SK-N-SH (cell line): ENCODE measurements around the gene CNIH2. TPM values are rescaled to one million over a fixed set of nuclear protein-coding genes. Genes with fewer than 3 reads are reported as not detected.

Source experiments
- CTCF ChIA-PET: fragments of 300-600, 350-600 bp; formaldehyde crosslinking; extraction: SDS; loops from one replicate; lab custom pipeline; 2021; lab: Yijun Ruan, JAX
- POLR2A ChIA-PET: fragments of 350-600 bp; sonication (Branson Sonifier 250); formaldehyde crosslinking; extraction: SDS; loops from one replicate; lab custom pipeline; 2020; ENCODE audit warnings: antibody characterized with exemption, inconsistent platforms; lab: Yijun Ruan, JAX
- DNase-seq: peaks from one replicate; pipeline ENCODE4 v3.0.0; 2012
- H2AFZ ChIP-seq: fragments of 200-600 bp; sonication (generic); 2 replicates; pipeline ENCODE4 v1.8.1; 2016; ENCODE audit warnings: antibody characterized with exemption, mild to moderate bottlenecking, low read depth
- H3F3A ChIP-seq: fragments of 200-600 bp; sonication (generic); replicated peaks from 2 replicates; pipeline ENCODE3; 2016; ENCODE audit warnings: antibody characterized with exemption, mild to moderate bottlenecking; ENCODE audit not compliant: insufficient read depth
- H3K27ac ChIP-seq, 2 experiments: fragments of 200-500 bp in 1 of 2; fragments of 200-600 bp in 1 of 2; sonication (Bioruptor generic) in 1 of 2; sonication (generic), shearing (Covaris generic) in 1 of 2; 2 replicates each; pipeline versions ENCODE4 v1.5.1 to v1.6.1; 2014 to 2016; ENCODE audit warnings: low read depth in 2 of 2, inconsistent platforms in 1 of 2, low read length in 1 of 2, mild to moderate bottlenecking in 1 of 2, mixed read lengths in 1 of 2
- H3K27me3 ChIP-seq: fragments of 200-600 bp; sonication (generic), shearing (Covaris generic); 2 replicates; pipeline ENCODE4 v1.6.1; 2016; ENCODE audit warnings: mixed run types; ENCODE audit not compliant: insufficient read depth
- H3K36me3 ChIP-seq, 2 experiments: fragments of 200-500 bp in 1 of 2; fragments of 200-600 bp in 1 of 2; sonication (Bioruptor generic) in 1 of 2; sonication (generic) in 1 of 2; replicated peaks in 1 of 2; 2 replicates each; pipeline versions ENCODE3 to v1.5.1; 2014 to 2016; ENCODE audit warnings: low read length in 1 of 2, mild to moderate bottlenecking in 1 of 2; ENCODE audit not compliant: insufficient read depth in 2 of 2, control insufficient read depth in 1 of 2
- H3K4me1 ChIP-seq, 2 experiments: fragments of 200-500 bp in 1 of 2; fragments of 200-600 bp in 1 of 2; sonication (Bioruptor generic) in 1 of 2; sonication (generic), shearing (Covaris generic) in 1 of 2; 2 replicates each; pipeline versions ENCODE4 v1.5.1 to v1.6.1; 2014 to 2016; ENCODE audit warnings: low read depth in 1 of 2, low read length in 1 of 2, mixed run types in 1 of 2; ENCODE audit not compliant: insufficient read depth in 2 of 2, control insufficient read depth in 1 of 2
- H3K4me2 ChIP-seq: fragments of 200-600 bp; sonication (generic), shearing (Covaris generic); 2 replicates; pipeline ENCODE4 v1.6.1; 2017; ENCODE audit warnings: mixed run types
- H3K4me3 ChIP-seq, 2 experiments: fragments of 200-500 bp in 1 of 2; fragments of 200-600 bp in 1 of 2; sonication (Bioruptor generic) in 1 of 2; sonication (generic), shearing (Covaris generic) in 1 of 2; 2 replicates each; pipeline versions ENCODE4 v1.5.1 to v1.8.1; 2014 to 2016; ENCODE audit warnings: low read depth in 2 of 2, inconsistent platforms in 1 of 2, low read length in 1 of 2, mild to moderate bottlenecking in 1 of 2, mixed read lengths in 1 of 2, moderate library complexity in 1 of 2
- H3K79me2 ChIP-seq: fragments of 200-600 bp; sonication (generic); 2 replicates; pipeline ENCODE4 v1.8.1; 2017; ENCODE audit warnings: mild to moderate bottlenecking; ENCODE audit not compliant: insufficient read depth
- H3K9ac ChIP-seq: fragments of 200-600 bp; sonication (generic); 2 replicates; pipeline ENCODE4 v1.6.1; 2017; ENCODE audit warnings: mixed run types
- H3K9me2 ChIP-seq: fragments of 200-600 bp; sonication (generic); 2 replicates; pipeline ENCODE4 v1.6.1; 2017; ENCODE audit warnings: mixed run types
- H3K9me3 ChIP-seq: fragments of 200-600 bp; sonication (generic); 2 replicates; pipeline ENCODE4 v1.6.1; 2017; ENCODE audit warnings: mixed run types, mild to moderate bottlenecking, moderate library complexity
- H4K20me1 ChIP-seq: fragments of 200-600 bp; sonication (generic); 2 replicates; pipeline ENCODE4 v1.6.1; 2017; ENCODE audit warnings: mild to moderate bottlenecking, mixed run types; ENCODE audit not compliant: insufficient read depth
- EZH2phosphoT487 ChIP-seq: fragments of 200-600 bp; sonication (generic); IDR thresholded peaks from 2 replicates; pipeline ENCODE4 v1.6.1; 2017; ENCODE audit warnings: low read depth, mixed run types, mild to moderate bottlenecking, antibody characterized with exemption, moderate library complexity, borderline replicate concordance
- GATA2 ChIP-seq: sonication (generic); formaldehyde crosslinking; IDR thresholded peaks from 2 replicates; pipeline ENCODE4 v1.5.0; 2020; ENCODE audit warnings: mild to moderate bottlenecking, missing genetic modification reagents
- MXI1 ChIP-seq: IDR thresholded peaks from 2 replicates; pipeline ENCODE4 v1.6.1; 2012; ENCODE audit warnings: mild to moderate bottlenecking, low read depth, low read length, improper control_type of control experiment
- NFIC ChIP-seq: IDR thresholded peaks from 2 replicates; pipeline ENCODE4 v1.4.0; 2012; ENCODE audit warnings: borderline replicate concordance
- NRF1 ChIP-seq: IDR thresholded peaks from 2 replicates; pipeline ENCODE4 v1.6.1; 2012; ENCODE audit warnings: low read depth, mild to moderate bottlenecking, low read length
- RAD21 ChIP-seq: IDR thresholded peaks from 2 replicates; pipeline ENCODE4 v1.6.1; 2012; ENCODE audit warnings: mild to moderate bottlenecking, low read length
- RCOR1 ChIP-seq: fragments of 150-350 bp; IDR thresholded peaks from 2 replicates; pipeline ENCODE4 v1.6.1; 2017; ENCODE audit warnings: antibody characterized with exemption, low read length
- SIN3A ChIP-seq: IDR thresholded peaks from 2 replicates; pipeline ENCODE4 v1.6.1; 2012; ENCODE audit warnings: low read depth, mild to moderate bottlenecking, low read length, moderate library complexity, borderline replicate concordance
- SMC3 ChIP-seq: IDR thresholded peaks from 2 replicates; pipeline ENCODE4 v1.6.1; 2012; ENCODE audit warnings: low read depth, low read length, improper control_type of control experiment
- TAF1 ChIP-seq: IDR thresholded peaks from 2 replicates; pipeline ENCODE4 v1.6.1; 2012; ENCODE audit warnings: low read depth, mild to moderate bottlenecking, low read length, moderate library complexity, borderline replicate concordance
- TCF12 ChIP-seq: IDR thresholded peaks from 2 replicates; pipeline ENCODE4 v1.4.0; 2012
- WGBS: methylation state at CpG from one replicate; pipeline ENCODE4 v1.1.6; 2017; ENCODE audit warnings: low lambda C conversion rate; 5-methylcytosine and 5-hydroxymethylcytosine counted together
- polyA plus RNA-seq, 3 experiments: library from polyadenylated mRNA; depleted of rRNA; stranded (reverse); fragments of >200 nt; gene quantifications; 2 replicates each; pipeline ENCODE4 v1.2.3, GENCODE V29; 2012
- TF ChIP-seq, protein P1 (sequence below): IDR thresholded peaks from 2 replicates; pipeline ENCODE4 v1.6.1; 2012; ENCODE audit warnings: mild to moderate bottlenecking, low read depth, low read length, moderate library complexity

Gene CNIH2
- polyA plus RNA-seq, 1 of the 3 experiments (the other 2 are of a cell fraction), result 11.8 TPM

DNA sequence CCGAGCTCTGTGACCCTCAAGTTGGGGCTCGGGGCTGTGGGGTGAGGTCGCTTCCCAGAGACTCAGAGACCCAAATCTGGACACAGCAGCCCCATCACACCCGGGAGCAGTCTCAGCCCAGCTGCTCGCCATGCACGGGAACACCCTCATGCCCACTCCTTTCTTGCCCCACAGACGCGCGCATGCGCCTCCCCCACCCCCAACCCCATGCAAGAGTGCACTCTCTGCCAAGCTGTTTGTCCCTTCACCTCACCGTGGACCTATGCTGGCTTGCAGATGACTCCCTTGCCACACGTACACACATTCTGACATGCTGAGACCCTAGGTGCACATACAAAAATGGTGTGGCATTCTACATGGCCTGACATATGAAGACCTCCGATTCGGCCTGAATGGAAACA is 39.3 kb downstream of the CNIH2 start:
- Histone ChIP-seq H3K9ac (no peak overlapping the region), H3K4me2 (peak overlapping the region; percentile 20; the same call in 1 of the 2 replicates), H3F3A (peaks cover under 1% of the 10 kb centered on the region), H3K4me3 (no peak overlapping the region), H3K4me1 (peaks cover 32 to 60% of the 10 kb centered on the region in 2 experiments), H3K9me3 (no peaks in the 10 kb centered on the region), H2AFZ (no peak overlapping the region), H4K20me1 (no peaks in the 10 kb centered on the region), H3K36me3 (no peaks in the 10 kb centered on the region), H3K27me3 (no peaks in the 10 kb centered on the region), H3K79me2 (no peaks in the 10 kb centered on the region), H3K27ac (peak overlapping the region; percentile 21 to 100; a peak in 3 of 4 replicates), H3K9me2 (no peaks in the 10 kb centered on the region)
- WGBS, result 58% methylated on average over 9 of the region's 14 CpGs
- TF ChIP-seq NRF1 (peak; percentile 38; the same call in 1 of the 2 replicates), SIN3A (no peak)
- CTCF ChIA-PET, result interaction anchor here (0.7 to 12.4 kb wide), 7 partner anchors 9 to 95 kb away, joined by 3 to 280 read pairs (median 3); partner anchors contain the start of gene RIN1
- DNase-seq, result peak; percentile 80
- POLR2A ChIA-PET, result interaction anchor here (0.6 to 2.4 kb wide), 4 partner anchors 10 to 103 kb away, joined by 3 to 10 read pairs (median 6); partner anchors contain the start of gene YIF1A

DNA sequence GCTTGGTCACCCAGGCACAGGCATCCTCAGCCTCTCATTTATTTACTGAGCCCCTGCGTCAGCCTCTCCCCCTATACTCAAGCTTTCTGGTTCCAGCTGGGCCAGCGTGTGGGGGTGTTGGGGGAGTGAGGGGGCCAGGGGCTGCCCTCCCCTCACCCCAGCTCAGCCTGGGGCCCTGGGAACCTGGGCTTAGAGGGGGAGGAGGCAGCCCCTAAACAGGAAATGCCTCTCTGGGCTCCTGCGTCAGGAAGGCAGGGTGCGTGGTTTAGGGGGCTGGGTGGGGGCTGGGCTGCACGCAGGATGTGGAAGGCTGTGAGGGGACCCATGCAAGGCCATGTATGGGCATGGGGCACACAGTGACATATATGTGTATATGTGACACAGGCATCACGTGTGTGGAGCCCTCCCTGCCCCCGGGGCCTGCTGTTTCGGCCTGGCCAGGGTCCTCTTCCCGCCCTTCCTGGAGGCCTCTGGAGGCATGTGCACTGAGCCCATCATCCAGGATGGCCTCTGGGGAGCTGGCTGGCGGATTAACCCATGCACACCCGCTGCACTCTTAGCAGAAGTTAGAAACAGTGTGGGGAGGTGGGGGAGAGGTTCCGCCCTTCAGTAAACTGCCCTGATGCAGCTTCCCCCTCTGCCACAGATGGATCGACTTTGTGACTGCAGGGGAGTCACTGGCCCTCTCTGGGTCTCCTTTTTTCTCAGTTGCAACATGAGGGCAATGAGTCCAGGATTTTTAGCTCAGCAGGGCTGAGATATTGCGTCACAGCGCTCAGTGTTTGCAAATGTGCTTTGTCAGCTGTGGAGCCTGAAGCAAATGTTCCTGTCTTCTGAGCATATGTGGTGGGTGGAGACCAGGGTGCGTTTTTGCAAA is 40.0 kb downstream of the CNIH2 start:
- Histone ChIP-seq H2AFZ (no peak overlapping the region), H3K9ac (no peak overlapping the region)
- WGBS, result 62% methylated on average over 11 of the region's 16 CpGs

DNA sequence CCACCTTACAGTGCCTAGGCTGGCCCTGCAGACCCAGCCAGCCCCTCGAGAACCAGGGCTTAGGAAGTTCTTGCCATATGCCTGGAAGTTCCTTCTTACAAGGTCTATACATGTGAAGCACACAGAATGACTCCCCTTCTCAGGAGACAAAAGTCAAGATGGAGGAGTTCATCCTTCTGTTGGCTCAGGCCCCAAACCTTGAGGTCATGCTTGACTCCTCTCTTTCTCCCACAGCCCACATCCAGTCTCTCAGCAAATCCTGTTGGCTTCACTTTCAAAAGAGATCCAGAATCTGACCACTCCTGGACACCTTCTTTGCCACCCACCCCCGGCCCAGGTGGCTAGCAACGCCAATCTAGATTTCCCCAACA is 40.6 kb downstream of the CNIH2 start:
- H3K4me1 ChIP-seq, result peaks cover 29 to 55% of the 10 kb centered on the region in 2 experiments
- ChIA-PET POLR2A (interaction anchor here (2.2 to 2.4 kb wide), 2 partner anchors 8 to 30 kb away, joined by 10 read pairs; partner anchors contain the start of gene YIF1A), CTCF (interaction anchor here (1.5 to 12.4 kb wide), 3 partner anchors 8 to 36 kb away, joined by 3 to 280 read pairs (median 17); partner anchors contain the start of gene RIN1)
- no peak overlapping the region for H3K9ac ChIP-seq
- WGBS, result 81% methylated on average over 3 of the region's 3 CpGs
- H3K4me3 ChIP-seq, result no peak overlapping the region
- no peaks in the 10 kb centered on the region for H3K27me3 ChIP-seq
- no peak overlapping the region for H3K4me2 ChIP-seq
- no peaks in the 10 kb centered on the region for H3K9me2 ChIP-seq
- no peaks in the 10 kb centered on the region for H3F3A ChIP-seq
- no peak for DNase-seq
- no peak overlapping the region for H2AFZ ChIP-seq
- no peak for TF ChIP-seq TCF12
- TF ChIP-seq NFIC, result no peak
- no peak for TF ChIP-seq GATA2 (CRISPR knock-in tag)
- no peak for TF ChIP-seq EZH2phosphoT487
- TF ChIP-seq, protein P1, sequence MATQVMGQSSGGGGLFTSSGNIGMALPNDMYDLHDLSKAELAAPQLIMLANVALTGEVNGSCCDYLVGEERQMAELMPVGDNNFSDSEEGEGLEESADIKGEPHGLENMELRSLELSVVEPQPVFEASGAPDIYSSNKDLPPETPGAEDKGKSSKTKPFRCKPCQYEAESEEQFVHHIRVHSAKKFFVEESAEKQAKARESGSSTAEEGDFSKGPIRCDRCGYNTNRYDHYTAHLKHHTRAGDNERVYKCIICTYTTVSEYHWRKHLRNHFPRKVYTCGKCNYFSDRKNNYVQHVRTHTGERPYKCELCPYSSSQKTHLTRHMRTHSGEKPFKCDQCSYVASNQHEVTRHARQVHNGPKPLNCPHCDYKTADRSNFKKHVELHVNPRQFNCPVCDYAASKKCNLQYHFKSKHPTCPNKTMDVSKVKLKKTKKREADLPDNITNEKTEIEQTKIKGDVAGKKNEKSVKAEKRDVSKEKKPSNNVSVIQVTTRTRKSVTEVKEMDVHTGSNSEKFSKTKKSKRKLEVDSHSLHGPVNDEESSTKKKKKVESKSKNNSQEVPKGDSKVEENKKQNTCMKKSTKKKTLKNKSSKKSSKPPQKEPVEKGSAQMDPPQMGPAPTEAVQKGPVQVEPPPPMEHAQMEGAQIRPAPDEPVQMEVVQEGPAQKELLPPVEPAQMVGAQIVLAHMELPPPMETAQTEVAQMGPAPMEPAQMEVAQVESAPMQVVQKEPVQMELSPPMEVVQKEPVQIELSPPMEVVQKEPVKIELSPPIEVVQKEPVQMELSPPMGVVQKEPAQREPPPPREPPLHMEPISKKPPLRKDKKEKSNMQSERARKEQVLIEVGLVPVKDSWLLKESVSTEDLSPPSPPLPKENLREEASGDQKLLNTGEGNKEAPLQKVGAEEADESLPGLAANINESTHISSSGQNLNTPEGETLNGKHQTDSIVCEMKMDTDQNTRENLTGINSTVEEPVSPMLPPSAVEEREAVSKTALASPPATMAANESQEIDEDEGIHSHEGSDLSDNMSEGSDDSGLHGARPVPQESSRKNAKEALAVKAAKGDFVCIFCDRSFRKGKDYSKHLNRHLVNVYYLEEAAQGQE, result no peak
- H3K79me2 ChIP-seq, result no peaks in the 10 kb centered on the region
- H3K9me3 ChIP-seq, result no peaks in the 10 kb centered on the region
- peak overlapping the region in 1 of 2 experiments; percentile 100; a peak in 2 of 4 replicates for H3K27ac ChIP-seq
- no peaks in the 10 kb centered on the region for H3K36me3 ChIP-seq
- H4K20me1 ChIP-seq, result no peaks in the 10 kb centered on the region

More for the DNA sequence above, 40.0 kb downstream of the CNIH2 start:
- Histone ChIP-seq H3K4me3 (no peak overlapping the region), H3F3A (no peaks in the 10 kb centered on the region), H3K36me3 (no peaks in the 10 kb centered on the region), H3K9me3 (no peaks in the 10 kb centered on the region), H3K4me1 (peaks cover 32 to 60% of the 10 kb centered on the region in 2 experiments), H3K4me2 (peak overlapping the region; percentile 20; the same call in 1 of the 2 replicates), H4K20me1 (no peaks in the 10 kb centered on the region), H3K9me2 (no peaks in the 10 kb centered on the region), H3K27ac (peak overlapping the region; percentile 21 to 100; a peak in 3 of 4 replicates), H3K27me3 (no peaks in the 10 kb centered on the region), H3K79me2 (no peaks in the 10 kb centered on the region)
- POLR2A ChIA-PET, result interaction anchor here (2.2 to 2.4 kb wide), 2 partner anchors 9 to 29 kb away, joined by 10 read pairs; partner anchors contain the start of gene YIF1A
- TF ChIP-seq TAF1 (no peak), MXI1 (no peak), RAD21 (no peak), RCOR1 (no peak), SMC3 (no peak), SIN3A (no peak), EZH2phosphoT487 (no peak)
- peak; percentile 69 for DNase-seq
- CTCF ChIA-PET, result interaction anchor here (0.7 to 12.4 kb wide), 7 partner anchors 9 to 95 kb away, joined by 3 to 280 read pairs (median 3); partner anchors contain the start of gene RIN1
